NCI-H1436 (cell line): ENCODE data around the gene DAGLB.
"Not testable (repeated sequence)": the region's sequence is repeated elsewhere in the genome, so short reads cannot be mapped to it uniquely, and the experiment has no call there.

Source experiments
- DNase-seq: peaks from one replicate; lab custom pipeline; 2025; lab: John Stamatoyannopoulos, UW

DAGLB gene

DNA sequence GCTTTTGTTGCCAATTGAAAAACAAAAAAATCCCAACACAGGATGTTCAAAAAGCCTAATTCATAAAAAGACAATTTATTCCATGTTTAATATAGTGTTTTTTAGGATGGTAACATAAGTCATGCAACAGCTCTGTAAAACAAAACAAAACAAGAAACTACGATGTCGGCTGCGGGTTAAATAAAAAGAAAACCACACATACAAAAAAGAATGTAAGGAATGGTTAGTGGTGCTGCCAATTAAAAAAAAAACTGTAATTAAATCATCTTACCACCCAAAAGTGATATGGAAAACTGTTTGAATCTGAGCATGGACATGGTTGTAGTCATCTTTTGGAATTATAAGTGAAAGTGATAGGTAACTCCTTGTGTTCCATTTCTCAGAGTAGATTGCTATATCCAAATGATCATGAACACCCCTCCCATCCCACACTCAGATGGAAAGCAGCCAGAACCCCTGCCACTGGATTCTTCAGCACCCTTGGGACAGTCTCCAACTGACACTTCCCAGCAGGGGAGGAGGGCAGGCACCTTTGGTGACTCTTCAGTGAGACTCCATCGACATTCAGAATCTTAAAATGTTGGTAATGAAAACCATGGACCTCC is 14.3 kb upstream of the DAGLB start:
- no peak for DNase-seq

- DNase-seq: no peak
Measured at GRCh38 chr7:6460990-6461584, 13.3 kb upstream of the DAGLB start.

DNA sequence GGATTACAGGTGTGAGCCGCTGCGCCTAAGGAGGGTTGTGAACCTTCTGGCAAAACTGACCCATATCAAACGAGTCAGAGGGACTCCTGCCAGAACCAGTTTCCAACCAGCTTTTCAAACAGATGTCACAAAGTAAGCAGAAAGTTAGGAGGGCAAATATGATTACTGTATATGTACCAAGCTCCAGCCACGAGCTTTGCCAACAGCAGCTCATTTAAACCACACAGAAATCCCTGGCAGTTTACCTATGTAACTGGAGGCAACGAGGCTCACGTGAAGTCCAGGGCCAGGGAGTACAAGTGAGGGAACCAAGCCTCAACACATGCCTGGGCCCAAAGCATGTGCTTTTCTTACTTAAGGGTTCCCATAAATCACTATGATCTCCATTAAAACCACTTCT is 12.5 kb upstream of the DAGLB start:
- DNase-seq: no peak

DNA sequence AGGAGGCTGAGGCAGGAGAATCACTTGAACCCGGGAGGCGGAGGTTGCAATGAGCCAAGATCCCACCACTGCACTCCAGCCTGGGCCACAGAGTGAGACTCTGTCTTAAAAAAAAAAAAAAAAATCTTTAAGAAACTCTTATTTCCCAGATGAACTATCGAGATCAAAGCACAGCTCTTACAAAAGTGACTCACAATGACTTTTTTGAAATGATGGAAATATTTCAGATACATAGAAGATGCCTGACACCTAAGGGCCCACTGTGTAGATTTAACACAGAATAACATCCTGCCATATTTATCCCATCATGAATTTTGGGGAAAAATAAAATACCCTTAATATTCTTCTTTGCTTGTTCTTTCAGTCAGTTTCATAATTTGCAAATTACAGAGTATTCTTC is 10.9 kb upstream of the DAGLB start:
- DNase-seq: not testable (repeated sequence)

DNA sequence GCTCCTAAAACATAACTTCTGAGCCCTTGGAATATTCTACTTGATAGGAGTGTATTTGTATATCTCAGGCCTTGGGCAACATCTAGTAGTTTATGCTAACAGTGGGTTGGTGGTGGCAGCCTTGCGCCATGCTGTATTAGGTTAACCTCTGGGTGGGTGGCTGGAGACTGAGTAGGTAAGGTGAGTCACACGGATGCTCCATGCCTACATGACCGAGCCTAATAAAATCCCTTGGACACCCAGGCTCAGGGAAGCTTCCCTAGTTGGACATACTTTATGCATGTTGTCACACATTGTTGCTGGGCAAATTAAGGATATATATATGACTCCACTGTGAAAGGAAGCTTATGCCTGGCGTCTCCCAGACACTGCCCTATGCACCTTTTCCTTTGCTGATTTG is 6.0 kb upstream of the DAGLB start:
- no peak for DNase-seq

- DNase-seq: no peak
Measured at GRCh38 chr7:6451224-6451705, 3.5 kb upstream of the DAGLB start.

- DNase-seq: not testable (repeated sequence)
Measured at GRCh38 chr7:6450591-6450990, 2.8 kb upstream of the DAGLB start.

GRCh38 chr7:6449884-6450283 is 2.1 kb upstream of the DAGLB start:
- not testable (repeated sequence) for DNase-seq

- no peak for DNase-seq
Measured at GRCh38 chr7:6448943-6449543, 1.3 kb upstream of the DAGLB start.

DNA sequence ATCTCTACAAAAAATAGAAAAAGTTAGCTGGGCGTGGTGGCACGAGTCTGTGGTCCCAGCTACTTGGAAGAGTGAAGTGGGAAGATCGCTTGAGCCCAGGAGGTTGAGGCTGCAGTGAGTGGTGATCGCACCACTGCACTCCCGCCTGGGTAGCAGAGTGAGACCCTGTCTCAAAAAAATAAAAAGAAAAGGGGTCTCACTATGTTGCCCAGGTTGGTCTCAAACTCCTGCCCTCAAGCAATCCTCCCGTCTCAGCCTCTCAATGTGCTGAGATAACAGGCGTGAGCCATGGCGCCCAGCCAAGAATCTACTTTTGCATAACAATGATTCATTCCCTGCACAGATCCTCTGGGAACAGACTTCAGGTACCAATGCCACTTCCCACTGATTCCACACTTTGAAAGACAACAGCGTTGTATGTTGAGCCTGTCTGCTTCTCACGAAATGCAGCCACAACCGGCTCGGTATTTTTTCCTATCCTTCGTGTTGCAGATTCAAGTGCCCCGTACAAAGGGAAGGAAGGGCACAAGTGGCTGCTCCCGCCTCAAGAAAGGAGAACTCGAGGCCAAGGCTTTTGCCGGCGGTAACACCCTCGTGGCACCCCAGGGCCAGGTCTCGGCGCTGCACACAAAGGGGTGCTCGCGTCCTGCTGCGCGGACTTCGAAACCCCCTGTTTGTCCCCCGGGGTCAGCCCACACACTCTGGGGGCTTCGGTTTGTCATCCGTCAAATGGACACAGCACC is 745 bp downstream of the DAGLB start:
- DNase-seq: peak; percentile 37

GRCh38 chr7:6444516-6445269 is 3.1 kb downstream of the DAGLB start:
- DNase-seq: no peak

- DNase-seq: no peak
Measured at GRCh38 chr7:6443372-6443941, 4.3 kb downstream of the DAGLB start.

- DNase-seq: no peak
Measured at GRCh38 chr7:6442114-6442513, 5.6 kb downstream of the DAGLB start.

- no peak for DNase-seq
Measured at GRCh38 chr7:6440381-6440780, 7.4 kb downstream of the DAGLB start.

GRCh38 chr7:6438427-6438826 is 9.3 kb downstream of the DAGLB start:
- DNase-seq: no peak

DNA sequence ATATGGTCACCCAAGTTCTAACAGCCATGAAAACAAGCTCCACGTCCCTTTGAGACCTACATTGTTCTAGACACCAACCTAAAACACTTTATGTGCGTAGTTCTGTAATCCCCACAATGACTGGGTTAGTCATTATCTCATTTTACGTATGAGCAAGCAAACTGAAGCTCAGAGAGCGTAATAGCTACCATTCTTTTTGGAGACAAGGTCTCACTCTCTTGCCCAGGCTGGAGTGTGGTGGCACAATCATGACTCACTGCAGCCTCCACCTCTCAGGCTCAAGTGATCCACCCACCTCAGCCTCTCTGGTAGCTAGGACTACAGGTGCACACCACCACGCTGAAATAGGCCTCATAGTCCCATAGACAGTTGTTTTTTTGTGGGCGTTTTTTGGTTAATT is 10.5 kb downstream of the DAGLB start:
- no peak for DNase-seq

DNA sequence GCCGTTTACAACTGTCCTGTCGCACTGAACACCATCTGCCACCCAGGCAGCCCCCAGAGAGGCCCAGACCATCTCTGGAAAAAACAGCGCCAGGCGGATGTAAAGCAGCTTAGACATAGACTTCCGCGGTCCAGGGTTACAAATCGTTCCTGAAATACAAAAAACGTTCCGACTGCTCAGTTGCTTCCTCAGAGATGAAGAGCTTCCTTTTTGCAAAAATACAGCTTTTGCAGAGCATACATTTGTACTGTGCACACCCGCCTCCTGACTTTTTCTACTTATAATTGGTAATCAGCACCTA is 11.4 kb downstream of the DAGLB start:
- DNase-seq: no peak

- DNase-seq: peak; percentile 74
Measured at GRCh38 chr7:6435486-6436384, 12.0 kb downstream of the DAGLB start.

- DNase-seq: no peak
Measured at GRCh38 chr7:6433784-6434615, 13.8 kb downstream of the DAGLB start.

DNA sequence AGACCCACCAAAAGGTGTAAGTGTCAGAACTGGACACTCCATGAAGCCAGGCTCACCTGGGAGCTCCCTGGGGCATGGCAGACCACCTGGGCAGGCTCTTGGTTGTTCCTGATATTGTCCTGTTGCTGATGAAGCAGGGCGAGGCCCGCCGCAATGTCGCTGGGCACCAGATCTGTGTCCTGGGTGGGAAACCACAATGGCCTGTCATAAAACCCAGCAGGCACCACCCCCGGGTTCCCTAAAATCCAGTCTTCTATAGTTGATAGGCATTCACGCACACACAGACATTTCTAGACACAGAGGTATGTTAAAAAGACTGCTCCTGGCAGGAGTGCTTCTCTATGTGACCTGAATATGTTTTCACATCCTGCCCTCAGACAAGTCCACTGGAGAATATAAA is 15.0 kb downstream of the DAGLB start:
- no peak for DNase-seq
